GM18517 (cell line): ENCODE results near the gene TP53I11.

Experiments
- ATAC-seq: cut with Tn5 transposase; IDR thresholded peaks from one replicate; pipeline ENCODE4 v1.9.1; 2021; ENCODE audit warnings: mild to moderate bottlenecking, moderate library complexity; ENCODE audit not compliant: unreplicated experiment

TP53I11 gene

GRCh38 chr11:44978961-44979331 is 28.3 kb upstream of the TP53I11 start:
- no peak for ATAC-seq

GRCh38 chr11:44978274-44978960 is 27.7 kb upstream of the TP53I11 start:
- ATAC-seq, result no peak

- ATAC-seq, result no peak
Measured at GRCh38 chr11:44977493-44977984, 26.9 kb upstream of the TP53I11 start.

GRCh38 chr11:44976576-44976975 is 25.9 kb upstream of the TP53I11 start:
- no peak for ATAC-seq

GRCh38 chr11:44974402-44975000 is 23.8 kb upstream of the TP53I11 start:
- ATAC-seq, result no peak

- ATAC-seq, result no peak
Measured at GRCh38 chr11:44973632-44974401, 23.1 kb upstream of the TP53I11 start.

- no peak for ATAC-seq
Measured at GRCh38 chr11:44972746-44973435, 22.2 kb upstream of the TP53I11 start.

- no peak for ATAC-seq
Measured at GRCh38 chr11:44971185-44971584, 20.5 kb upstream of the TP53I11 start.

- ATAC-seq, result no peak
Measured at GRCh38 chr11:44970293-44970692, 19.6 kb upstream of the TP53I11 start.

GRCh38 chr11:44969651-44970252 is 19.1 kb upstream of the TP53I11 start:
- no peak for ATAC-seq

GRCh38 chr11:44968510-44968909 is 17.8 kb upstream of the TP53I11 start:
- ATAC-seq, result no peak

GRCh38 chr11:44967930-44968496 is 17.3 kb upstream of the TP53I11 start:
- ATAC-seq, result no peak

GRCh38 chr11:44966694-44967093 is 16.0 kb upstream of the TP53I11 start:
- no peak for ATAC-seq

- no peak for ATAC-seq
Measured at GRCh38 chr11:44964526-44965209, 14.0 kb upstream of the TP53I11 start.

- ATAC-seq, result no peak
Measured at GRCh38 chr11:44963948-44964347, 13.3 kb upstream of the TP53I11 start.

- no peak for ATAC-seq
Measured at GRCh38 chr11:44963136-44963535, 12.5 kb upstream of the TP53I11 start.

GRCh38 chr11:44962464-44962863 is 11.8 kb upstream of the TP53I11 start:
- no peak for ATAC-seq

GRCh38 chr11:44960200-44960845 is 9.6 kb upstream of the TP53I11 start:
- ATAC-seq, result no peak

- ATAC-seq, result no peak
Measured at GRCh38 chr11:44959064-44959463, 8.4 kb upstream of the TP53I11 start.
